Natural killer cell (primary cell): ENCODE data around the gene TCF25. TPM values are rescaled to one million over a fixed set of nuclear protein-coding genes. Genes with fewer than 3 reads are reported as not detected.

Experiments
- ATAC-seq, 3 donors: fragments of 150-1000 bp in 2 of 3; fragments of 200-7000 bp in 1 of 3; cut with Tn5 transposase; 1 replicate in 1 of 3; 2 replicates in 2 of 3; pipeline ENCODE4 v1.10.0; 2021; ENCODE audit warnings: mild to moderate bottlenecking in 2 of 3, moderate library complexity in 2 of 3
- DNase-seq, 2 donors: peaks; one replicate each; pipeline versions ENCODE4 v3.0.0 to v3.0.0-alpha.2; 2013 to 2021; ENCODE audit warnings: mixed read lengths in 1 of 2
- H3K27ac ChIP-seq: one replicate; pipeline ENCODE4 v1.5.1; 2013; ENCODE audit warnings: mild to moderate bottlenecking, low read length
- H3K27me3 ChIP-seq: one replicate; pipeline ENCODE4 v1.6.1; 2013; ENCODE audit warnings: low read length; ENCODE audit not compliant: control insufficient read depth, insufficient read depth
- H3K36me3 ChIP-seq: one replicate; pipeline ENCODE4 v1.6.1; 2013; ENCODE audit warnings: low read length; ENCODE audit not compliant: control insufficient read depth, insufficient read depth
- H3K4me1 ChIP-seq: one replicate; pipeline ENCODE4 v1.6.1; 2013; ENCODE audit warnings: low read length; ENCODE audit not compliant: control insufficient read depth, insufficient read depth
- H3K4me3 ChIP-seq: one replicate; pipeline ENCODE4 v1.5.1; 2013; ENCODE audit warnings: low read length
- H3K9me3 ChIP-seq: one replicate; pipeline ENCODE4 v1.6.1; 2013; ENCODE audit warnings: low read length; ENCODE audit not compliant: control insufficient read depth, insufficient read depth
- H3K27ac Mint-ChIP-seq, 2 donors: one replicate each; pipeline ENCODE4 v1.8.0; 2022; ENCODE audit warnings: mild to moderate bottlenecking in 2 of 2, mixed read lengths in 2 of 2, moderate library complexity in 1 of 2
- H3K27me3 Mint-ChIP-seq, 2 donors: one replicate each; pipeline ENCODE4 v1.8.0; 2022; ENCODE audit warnings: low read depth in 2 of 2, mixed read lengths in 2 of 2
- H3K36me3 Mint-ChIP-seq: one replicate; pipeline ENCODE4 v1.8.0; 2022; ENCODE audit warnings: mixed read lengths
- H3K4me1 Mint-ChIP-seq, 2 donors: one replicate each; pipeline ENCODE4 v1.8.0; 2022; ENCODE audit warnings: mixed read lengths in 2 of 2
- H3K4me3 Mint-ChIP-seq: one replicate; pipeline ENCODE4 v1.8.0; 2022; ENCODE audit warnings: mild to moderate bottlenecking, moderate library complexity, mixed read lengths
- H3K9me3 Mint-ChIP-seq, 2 donors: one replicate each; pipeline ENCODE4 v1.8.0; 2022; ENCODE audit warnings: mixed read lengths in 2 of 2
- WGBS: methylation state at CpG from one replicate; pipeline ENCODE4 v1.1.7; 2013; ENCODE audit warnings: missing lambda C conversion rate; ENCODE audit not compliant: insufficient coverage; 5-methylcytosine and 5-hydroxymethylcytosine counted together
- intact Hi-C: fragments of 100-400 bp; cut with micrococcal nuclease; formaldehyde crosslinking; loops from one replicate; pipeline ENCODE4 v1.14.2; 2022
- total RNA-seq, 4 donors: library from RNA; stranded (reverse); fragments of 120-200 nt in 1 of 4; gene quantifications; one replicate each; pipeline versions ENCODE4 v1.2.3 to v1.2.4, GENCODE V29; 2013 to 2022
- TF ChIP-seq, protein P1 (sequence below): fragments of 200-600 bp; IDR thresholded peaks from one replicate; pipeline ENCODE4 v1.8.0; 2022; ENCODE audit warnings: antibody characterized with exemption

Gene TCF25
- total RNA-seq, 3 donors from 2014 or later (not counting 1 experiment from before 2014, with no cell fraction given): 509 to 682 (median 567) TPM

DNA sequence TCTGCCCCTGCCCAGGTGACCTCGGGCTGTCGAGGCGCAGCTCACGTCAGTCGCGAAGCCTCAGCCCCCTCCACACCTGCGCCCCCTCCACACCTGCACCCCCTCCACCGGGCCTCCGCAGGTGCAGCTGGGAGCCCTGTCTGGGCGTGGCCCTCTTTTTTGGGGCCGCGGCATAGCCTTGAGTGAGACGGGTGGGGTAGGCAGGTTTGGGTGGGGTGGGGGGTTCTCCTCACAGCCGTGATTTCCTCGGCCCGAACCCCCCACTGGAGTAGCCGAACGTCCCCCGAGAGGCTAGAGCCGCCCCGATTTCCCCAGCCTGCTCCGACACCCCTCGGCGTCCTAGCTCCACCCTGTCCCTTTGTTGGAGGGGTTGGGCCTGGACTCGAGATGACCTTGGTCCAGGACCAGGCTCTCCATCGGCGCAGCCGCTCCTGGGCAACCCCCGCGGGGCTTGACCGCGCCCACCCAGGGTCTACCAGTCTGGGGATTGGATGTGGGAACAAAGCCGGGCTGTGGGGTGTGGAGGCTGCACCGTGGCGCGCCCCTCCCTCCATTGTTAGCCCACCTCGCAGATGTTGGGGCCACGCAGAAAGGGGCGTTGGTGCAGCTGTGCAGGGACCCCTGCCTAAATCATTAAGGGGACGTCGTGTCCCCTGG lies 50.4 kb downstream of the TCF25 start:
- H3K27ac Mint-ChIP-seq: no peak overlapping the region
- H3K27me3 Mint-ChIP-seq: peaks cover 11 to 30% of the 10 kb centered on the region in 2 donors
- no peak for DNase-seq
- intact Hi-C loops: no loop called here
- Histone ChIP-seq H3K27me3 (peaks cover 78% of the 10 kb centered on the region), H3K9me3 (no peaks in the 10 kb centered on the region), H3K4me3 (no peak overlapping the region), H3K36me3 (no peaks in the 10 kb centered on the region), H3K27ac (no peak overlapping the region), H3K4me1 (peaks cover 54% of the 10 kb centered on the region)
- TF ChIP-seq, protein P1, sequence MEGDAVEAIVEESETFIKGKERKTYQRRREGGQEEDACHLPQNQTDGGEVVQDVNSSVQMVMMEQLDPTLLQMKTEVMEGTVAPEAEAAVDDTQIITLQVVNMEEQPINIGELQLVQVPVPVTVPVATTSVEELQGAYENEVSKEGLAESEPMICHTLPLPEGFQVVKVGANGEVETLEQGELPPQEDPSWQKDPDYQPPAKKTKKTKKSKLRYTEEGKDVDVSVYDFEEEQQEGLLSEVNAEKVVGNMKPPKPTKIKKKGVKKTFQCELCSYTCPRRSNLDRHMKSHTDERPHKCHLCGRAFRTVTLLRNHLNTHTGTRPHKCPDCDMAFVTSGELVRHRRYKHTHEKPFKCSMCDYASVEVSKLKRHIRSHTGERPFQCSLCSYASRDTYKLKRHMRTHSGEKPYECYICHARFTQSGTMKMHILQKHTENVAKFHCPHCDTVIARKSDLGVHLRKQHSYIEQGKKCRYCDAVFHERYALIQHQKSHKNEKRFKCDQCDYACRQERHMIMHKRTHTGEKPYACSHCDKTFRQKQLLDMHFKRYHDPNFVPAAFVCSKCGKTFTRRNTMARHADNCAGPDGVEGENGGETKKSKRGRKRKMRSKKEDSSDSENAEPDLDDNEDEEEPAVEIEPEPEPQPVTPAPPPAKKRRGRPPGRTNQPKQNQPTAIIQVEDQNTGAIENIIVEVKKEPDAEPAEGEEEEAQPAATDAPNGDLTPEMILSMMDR: no peak
- no peaks in the 10 kb centered on the region for H3K36me3 Mint-ChIP-seq
- no peak for ATAC-seq
- H3K9me3 Mint-ChIP-seq: no peaks in the 10 kb centered on the region
- H3K4me1 Mint-ChIP-seq: peaks cover 9 to 21% of the 10 kb centered on the region in 2 donors
- no peak overlapping the region for H3K4me3 Mint-ChIP-seq
- WGBS: 7% methylated on average over 39 of the region's 41 CpGs

DNA sequence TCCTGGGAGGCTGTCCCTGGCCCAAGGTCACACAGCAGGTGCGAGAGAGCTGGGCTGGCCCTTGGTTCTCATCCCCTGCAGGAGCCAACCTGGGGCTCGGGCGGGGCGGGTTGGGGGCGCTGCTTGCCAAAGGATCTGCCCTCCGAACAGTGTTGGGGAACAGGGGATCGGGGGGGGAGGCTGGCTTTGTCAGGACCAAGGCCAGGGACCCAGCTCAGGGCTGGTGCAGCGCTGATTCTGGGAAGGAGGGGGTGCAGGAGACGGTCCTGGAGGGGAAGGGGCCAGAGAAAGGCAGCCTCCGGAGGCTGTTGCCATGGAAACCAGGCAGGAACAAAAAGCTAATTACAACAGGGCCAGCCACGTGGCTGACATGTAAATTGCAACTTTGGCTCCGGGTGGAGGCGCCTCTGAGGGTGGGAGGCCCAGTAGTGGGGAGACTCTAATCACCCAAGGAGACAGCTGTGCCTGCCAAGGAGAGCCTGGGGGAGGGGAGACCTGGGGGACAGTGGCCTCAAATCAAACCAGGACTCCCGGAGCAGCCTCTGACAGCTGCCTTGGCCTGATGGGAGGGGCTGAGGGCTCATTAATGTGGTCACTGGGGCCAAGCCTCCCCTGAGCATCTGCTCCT lies 51.0 kb downstream of the TCF25 start:
- H3K9me3 Mint-ChIP-seq: no peaks in the 10 kb centered on the region
- no peak overlapping the region for H3K4me3 ChIP-seq
- 2% methylated on average over 14 of the region's 14 CpGs for WGBS

GRCh38 chr16:89924925-89925307 lies 51.5 kb downstream of the TCF25 start:
- Mint-ChIP-seq H3K4me3 (peak overlapping the region; percentile 40), H3K9me3 (no peaks in the 10 kb centered on the region), H3K27ac (no peak overlapping the region), H3K36me3 (no peaks in the 10 kb centered on the region), H3K27me3 (peaks cover 8 to 28% of the 10 kb centered on the region in 2 donors), H3K4me1 (peaks cover 3 to 13% of the 10 kb centered on the region in 2 donors)
- Histone ChIP-seq H3K4me3 (no peak overlapping the region), H3K27me3 (peaks cover 67% of the 10 kb centered on the region), H3K27ac (no peak overlapping the region), H3K4me1 (peaks cover 49% of the 10 kb centered on the region), H3K9me3 (no peaks in the 10 kb centered on the region), H3K36me3 (no peaks in the 10 kb centered on the region)
- ATAC-seq (no peak), DNase-seq (no peak)
- 15% methylated on average over 3 of the region's 4 CpGs for WGBS
- TF ChIP-seq, protein P1: no peak
- intact Hi-C loops: no loop called here

More for the DNA sequence above, 51.0 kb downstream of the TCF25 start:
- Histone ChIP-seq H3K9me3 (no peaks in the 10 kb centered on the region), H3K36me3 (no peaks in the 10 kb centered on the region), H3K4me1 (peaks cover 49% of the 10 kb centered on the region), H3K27ac (no peak overlapping the region), H3K27me3 (peaks cover 71% of the 10 kb centered on the region)
- TF ChIP-seq, protein P1: no peak
- H3K4me1 Mint-ChIP-seq: peaks cover 8 to 18% of the 10 kb centered on the region in 2 donors
- no peaks in the 10 kb centered on the region for H3K36me3 Mint-ChIP-seq
- peak in 1 of 2 donors; percentile 71 for DNase-seq
- no peak overlapping the region for H3K27ac Mint-ChIP-seq
- peak in 2 of 3 donors; percentile 23 to 46 for ATAC-seq
- intact Hi-C loops: no loop called here
- peaks cover 9 to 28% of the 10 kb centered on the region in 2 donors for H3K27me3 Mint-ChIP-seq
- peak overlapping the region; percentile 56 for H3K4me3 Mint-ChIP-seq
